Measurements from ENCODE around the gene GFOD1.

DNA sequence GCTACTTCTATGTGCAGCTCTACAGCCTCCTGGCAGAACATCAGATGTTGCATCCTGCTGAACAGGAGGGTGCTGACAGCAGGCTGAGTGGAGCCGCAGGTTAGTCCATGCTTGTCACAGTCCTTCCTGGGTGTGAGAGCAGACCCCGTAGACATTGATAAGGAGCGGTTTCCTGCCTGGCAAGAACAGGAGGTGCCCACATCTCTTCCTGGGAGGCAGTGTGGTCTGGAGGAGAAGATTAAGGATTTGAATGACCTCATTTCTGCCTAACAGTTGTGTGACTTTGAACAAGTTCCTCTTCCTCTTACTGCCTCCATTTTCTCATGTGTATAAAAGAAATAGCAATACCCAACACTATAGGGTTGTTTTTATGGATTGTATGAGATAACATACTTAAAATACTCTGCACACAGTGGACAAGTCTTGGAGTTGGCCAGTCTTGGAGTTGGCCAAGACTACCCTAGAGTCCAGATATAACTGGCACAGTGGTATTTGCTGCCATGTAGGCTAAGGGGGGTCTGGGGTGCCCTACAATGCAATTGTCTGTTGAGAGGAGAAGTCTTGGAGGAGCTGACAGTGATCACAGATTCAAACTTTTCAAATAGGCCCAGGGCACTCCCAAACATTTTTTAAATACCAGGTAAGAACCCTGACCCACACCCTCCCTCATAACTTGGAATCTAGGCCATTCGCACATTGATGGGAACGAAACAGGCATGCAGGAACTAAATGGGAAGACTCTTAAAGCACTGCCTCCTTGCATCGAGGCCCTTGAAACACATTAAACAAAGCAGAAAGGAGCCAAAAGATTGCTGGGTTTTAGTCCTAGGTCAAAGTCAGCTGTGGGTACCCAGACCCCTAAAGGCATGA is 126.5 kb downstream of the GFOD1 start:
- TF ChIP-seq POLR2A (IDR thresholded peaks at IDR 0.05) (no peak), POLR2AphosphoS5 (IDR thresholded peaks at IDR 0.05) (no peak), EP300 (IDR thresholded peaks at IDR 0.05) (no peak)
- TF ChIP-seq, protein P1, sequence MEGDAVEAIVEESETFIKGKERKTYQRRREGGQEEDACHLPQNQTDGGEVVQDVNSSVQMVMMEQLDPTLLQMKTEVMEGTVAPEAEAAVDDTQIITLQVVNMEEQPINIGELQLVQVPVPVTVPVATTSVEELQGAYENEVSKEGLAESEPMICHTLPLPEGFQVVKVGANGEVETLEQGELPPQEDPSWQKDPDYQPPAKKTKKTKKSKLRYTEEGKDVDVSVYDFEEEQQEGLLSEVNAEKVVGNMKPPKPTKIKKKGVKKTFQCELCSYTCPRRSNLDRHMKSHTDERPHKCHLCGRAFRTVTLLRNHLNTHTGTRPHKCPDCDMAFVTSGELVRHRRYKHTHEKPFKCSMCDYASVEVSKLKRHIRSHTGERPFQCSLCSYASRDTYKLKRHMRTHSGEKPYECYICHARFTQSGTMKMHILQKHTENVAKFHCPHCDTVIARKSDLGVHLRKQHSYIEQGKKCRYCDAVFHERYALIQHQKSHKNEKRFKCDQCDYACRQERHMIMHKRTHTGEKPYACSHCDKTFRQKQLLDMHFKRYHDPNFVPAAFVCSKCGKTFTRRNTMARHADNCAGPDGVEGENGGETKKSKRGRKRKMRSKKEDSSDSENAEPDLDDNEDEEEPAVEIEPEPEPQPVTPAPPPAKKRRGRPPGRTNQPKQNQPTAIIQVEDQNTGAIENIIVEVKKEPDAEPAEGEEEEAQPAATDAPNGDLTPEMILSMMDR (IDR thresholded peaks at IDR 0.05) = no peak

All from stomach (tissue), 4 donors.